ENCODE measurements around the gene CNIH2. TPM values are rescaled to one million over a fixed set of nuclear protein-coding genes. Genes with fewer than 3 reads are reported as not detected.

Gene CNIH2
- 21.3 and 23.2 TPM in 2 replicates for total RNA-seq (ENCODE audit: low replicate concordance)
- long read RNA-seq: 0 reads

- Mint-ChIP-seq H3K27me3 (peaks cover 4% of the 10 kb centered on the region), H3K4me3 (peak within 1 kb of the TSS; percentile 81), H3K27ac (no peak within 1 kb of the TSS), H3K9me3 (no peaks in the 10 kb centered on the region), H3K36me3 (peaks cover 5% of the 10 kb centered on the region), H3K4me1 (ENCODE audit: unreplicated experiment) (peaks cover 21% of the 10 kb centered on the region)
- no peak for DNase-seq (ENCODE audit: extremely low spot score, unreplicated experiment)
- no peak for TF ChIP-seq CTCF (conservative IDR thresholded peaks at IDR 0.05)
Observed at GRCh38 chr11:66277471-66278362, at the start of gene CNIH2. Gene CNIH2, plus strand, starts transcription at chr11:66278175. Its CDS starts 282 bp downstream, at chr11:66278457.

DNA sequence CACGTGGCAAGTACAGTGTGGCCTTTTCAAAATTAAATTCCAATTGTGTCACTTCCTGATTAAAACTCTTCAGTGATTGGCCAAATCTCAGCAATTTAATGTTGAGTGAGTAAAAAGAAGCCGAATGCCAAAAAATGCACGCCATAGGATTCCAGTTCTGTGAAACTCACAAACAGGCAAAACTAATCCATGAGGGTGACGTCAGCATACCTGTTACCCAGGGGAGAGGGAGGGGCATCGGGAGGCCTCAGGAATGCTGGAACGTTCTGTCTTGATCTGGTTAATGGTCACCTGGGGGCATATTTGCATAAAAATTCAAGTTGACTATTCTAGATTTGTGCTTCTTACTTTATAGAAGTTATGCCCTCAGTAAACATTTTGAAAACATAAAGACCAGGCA, 49.5 kb upstream of the CNIH2 start:
- no peak for TF ChIP-seq CTCF (conservative IDR thresholded peaks at IDR 0.05)
- no peak for DNase-seq (ENCODE audit: extremely low spot score, unreplicated experiment)

GRCh38 chr11:66230156-66230555, 47.8 kb upstream of the CNIH2 start:
- no peaks in the 10 kb centered on the region for H3K4me1 Mint-ChIP-seq (ENCODE audit: unreplicated experiment)
- H3K27ac Mint-ChIP-seq: peak overlapping the region; percentile 63

More for the DNA sequence above, 49.5 kb upstream of the CNIH2 start:
- Mint-ChIP-seq H3K9me3 (no peaks in the 10 kb centered on the region), H3K4me1 (ENCODE audit: unreplicated experiment) (no peaks in the 10 kb centered on the region), H3K27ac (peak overlapping the region; percentile 98), H3K27me3 (no peaks in the 10 kb centered on the region), H3K4me3 (peak overlapping the region; percentile 35), H3K36me3 (peaks cover 10% of the 10 kb centered on the region)

GRCh38 chr11:66230978-66231377, 47.0 kb upstream of the CNIH2 start:
- H3K4me3 Mint-ChIP-seq: no peak overlapping the region
- peaks cover 20% of the 10 kb centered on the region for H3K36me3 Mint-ChIP-seq
- H3K4me1 Mint-ChIP-seq (ENCODE audit: unreplicated experiment): no peaks in the 10 kb centered on the region
- H3K27ac Mint-ChIP-seq: no peak overlapping the region
- no peaks in the 10 kb centered on the region for H3K27me3 Mint-ChIP-seq
- H3K9me3 Mint-ChIP-seq: no peaks in the 10 kb centered on the region
- no peak for DNase-seq (ENCODE audit: extremely low spot score, unreplicated experiment)
- TF ChIP-seq CTCF (conservative IDR thresholded peaks at IDR 0.05): no peak

More at GRCh38 chr11:66230156-66230555, 47.8 kb upstream of the CNIH2 start:
- no peak for DNase-seq (ENCODE audit: extremely low spot score, unreplicated experiment)
- H3K9me3 Mint-ChIP-seq: no peaks in the 10 kb centered on the region
- H3K36me3 Mint-ChIP-seq: peaks cover 12% of the 10 kb centered on the region
- no peaks in the 10 kb centered on the region for H3K27me3 Mint-ChIP-seq
- TF ChIP-seq CTCF (conservative IDR thresholded peaks at IDR 0.05): no peak
- H3K4me3 Mint-ChIP-seq: no peak overlapping the region

DNA sequence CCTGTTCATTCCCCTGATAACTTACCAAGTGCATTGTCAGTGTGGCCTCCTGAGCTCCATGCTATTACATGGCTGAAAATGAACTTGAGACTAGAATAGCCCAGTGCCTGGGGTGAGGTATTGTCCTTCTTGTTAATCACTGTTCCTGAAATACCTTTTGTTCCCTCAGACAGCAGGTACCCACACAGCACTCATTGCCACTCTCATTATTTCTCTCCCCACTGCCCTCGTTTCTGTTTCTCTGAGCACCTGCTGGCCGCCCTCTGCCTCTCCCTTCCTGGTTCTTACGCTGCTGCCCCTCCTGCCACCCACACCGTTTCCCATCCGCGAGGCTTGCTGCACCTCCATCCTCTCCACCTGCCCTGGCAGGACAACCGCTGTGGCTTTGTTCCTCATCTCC, 46.4 kb upstream of the CNIH2 start:
- no peak overlapping the region for H3K4me3 Mint-ChIP-seq
- H3K27me3 Mint-ChIP-seq: no peaks in the 10 kb centered on the region
- H3K4me1 Mint-ChIP-seq (ENCODE audit: unreplicated experiment): no peaks in the 10 kb centered on the region
- H3K36me3 Mint-ChIP-seq: peaks cover 20% of the 10 kb centered on the region
- no peak for DNase-seq (ENCODE audit: extremely low spot score, unreplicated experiment)
- H3K27ac Mint-ChIP-seq: no peak overlapping the region
- H3K9me3 Mint-ChIP-seq: no peaks in the 10 kb centered on the region
- no peak for TF ChIP-seq CTCF (conservative IDR thresholded peaks at IDR 0.05)
